ENCODE results near the gene FUT2.

The FUT2 gene

DNA sequence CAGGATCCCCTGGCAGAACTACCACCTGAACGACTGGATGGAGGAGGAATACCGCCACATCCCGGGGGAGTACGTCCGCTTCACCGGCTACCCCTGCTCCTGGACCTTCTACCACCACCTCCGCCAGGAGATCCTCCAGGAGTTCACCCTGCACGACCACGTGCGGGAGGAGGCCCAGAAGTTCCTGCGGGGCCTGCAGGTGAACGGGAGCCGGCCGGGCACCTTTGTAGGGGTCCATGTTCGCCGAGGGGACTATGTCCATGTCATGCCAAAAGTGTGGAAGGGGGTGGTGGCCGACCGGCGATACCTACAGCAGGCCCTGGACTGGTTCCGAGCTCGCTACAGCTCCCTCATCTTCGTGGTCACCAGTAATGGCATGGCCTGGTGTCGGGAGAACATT, 7.5 kb downstream of the FUT2 start:
- TF ChIP-seq, protein P1, sequence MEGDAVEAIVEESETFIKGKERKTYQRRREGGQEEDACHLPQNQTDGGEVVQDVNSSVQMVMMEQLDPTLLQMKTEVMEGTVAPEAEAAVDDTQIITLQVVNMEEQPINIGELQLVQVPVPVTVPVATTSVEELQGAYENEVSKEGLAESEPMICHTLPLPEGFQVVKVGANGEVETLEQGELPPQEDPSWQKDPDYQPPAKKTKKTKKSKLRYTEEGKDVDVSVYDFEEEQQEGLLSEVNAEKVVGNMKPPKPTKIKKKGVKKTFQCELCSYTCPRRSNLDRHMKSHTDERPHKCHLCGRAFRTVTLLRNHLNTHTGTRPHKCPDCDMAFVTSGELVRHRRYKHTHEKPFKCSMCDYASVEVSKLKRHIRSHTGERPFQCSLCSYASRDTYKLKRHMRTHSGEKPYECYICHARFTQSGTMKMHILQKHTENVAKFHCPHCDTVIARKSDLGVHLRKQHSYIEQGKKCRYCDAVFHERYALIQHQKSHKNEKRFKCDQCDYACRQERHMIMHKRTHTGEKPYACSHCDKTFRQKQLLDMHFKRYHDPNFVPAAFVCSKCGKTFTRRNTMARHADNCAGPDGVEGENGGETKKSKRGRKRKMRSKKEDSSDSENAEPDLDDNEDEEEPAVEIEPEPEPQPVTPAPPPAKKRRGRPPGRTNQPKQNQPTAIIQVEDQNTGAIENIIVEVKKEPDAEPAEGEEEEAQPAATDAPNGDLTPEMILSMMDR (conservative IDR thresholded peaks at IDR 0.05; ENCODE audit: low read depth, low read length), result no peak
- no peak overlapping the region for H3K4me3 ChIP-seq (ENCODE audit: low read length)
- DNase-seq (ENCODE audit: low read depth), result no peak

DNA sequence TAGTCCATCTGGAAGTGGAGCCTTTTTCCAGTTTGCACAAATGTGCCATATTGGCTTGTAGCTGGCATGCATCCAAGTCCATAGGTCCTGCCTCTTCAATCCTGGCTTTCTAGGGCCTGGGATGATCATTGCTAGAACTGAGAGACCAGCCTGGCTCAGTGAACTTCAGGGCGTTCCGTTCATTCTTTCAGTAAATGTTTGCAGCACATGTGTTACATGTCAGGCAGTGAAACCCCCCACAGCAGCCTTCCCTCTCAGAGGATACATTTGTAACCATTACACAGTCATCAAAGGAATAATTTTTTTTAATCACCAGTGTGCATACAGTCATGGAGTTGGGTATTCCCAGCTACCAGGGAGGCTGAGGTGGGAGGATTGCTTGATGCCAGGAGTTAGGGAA, 9.7 kb downstream of the FUT2 start:
- no peak overlapping the region for H3K4me3 ChIP-seq (ENCODE audit: low read length)
- TF ChIP-seq, protein P1 (conservative IDR thresholded peaks at IDR 0.05; ENCODE audit: low read depth, low read length), result no peak
- DNase-seq (ENCODE audit: low read depth), result no peak

DNA sequence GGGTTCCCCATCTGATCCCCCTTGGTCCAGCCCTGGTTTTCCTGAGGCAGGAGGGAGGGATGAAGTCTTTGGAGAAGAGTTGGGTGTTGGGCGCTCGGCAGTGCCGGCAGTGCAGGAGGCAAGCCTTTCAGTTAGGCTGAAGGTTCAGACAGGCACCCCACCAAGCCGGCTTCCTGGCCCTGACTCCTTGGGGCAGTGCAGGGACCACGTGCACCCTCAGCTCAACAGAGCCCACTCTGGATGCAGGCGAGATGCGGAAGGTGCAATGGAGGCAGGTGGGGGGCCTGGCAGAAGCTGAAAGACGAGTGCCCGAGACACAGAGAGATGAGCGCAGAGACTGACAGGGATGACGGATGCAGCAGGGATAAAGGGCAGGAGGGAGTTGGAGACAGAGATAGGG, 12.7 kb downstream of the FUT2 start:
- DNase-seq (ENCODE audit: low read depth), result no peak
- no peak overlapping the region for H3K4me3 ChIP-seq (ENCODE audit: low read length)
- TF ChIP-seq, protein P1 (conservative IDR thresholded peaks at IDR 0.05; ENCODE audit: low read depth, low read length), result no peak

DNA sequence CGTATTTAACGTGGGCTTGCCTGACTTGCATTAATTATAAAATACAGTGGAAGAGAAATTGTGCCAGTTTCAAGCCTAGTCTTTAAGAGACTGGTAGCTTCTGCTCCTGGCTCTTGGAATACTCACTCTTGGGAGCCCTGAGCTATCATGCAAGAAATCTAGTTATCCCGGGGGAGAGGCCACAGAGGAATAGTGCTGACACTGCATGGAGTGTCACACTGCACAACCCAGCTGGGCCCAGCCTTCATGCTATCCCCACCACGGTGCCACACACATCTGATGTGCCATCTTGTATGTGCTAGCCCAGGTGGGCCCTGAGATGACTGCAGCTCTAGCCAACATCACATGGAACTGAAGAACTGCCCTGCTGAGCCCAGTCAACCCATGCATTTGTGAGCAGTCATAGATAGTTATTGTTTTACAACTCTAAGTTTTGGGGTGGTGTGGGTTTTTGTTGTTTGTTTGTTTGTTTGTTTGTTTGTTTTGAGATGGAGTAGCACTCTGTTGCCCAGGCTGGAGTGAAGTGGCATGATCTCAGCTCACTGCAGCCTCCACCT, 15.4 kb downstream of the FUT2 start:
- H3K4me3 ChIP-seq (ENCODE audit: low read length), result no peak overlapping the region
- no peak for DNase-seq (ENCODE audit: low read depth)
- TF ChIP-seq, protein P1 (conservative IDR thresholded peaks at IDR 0.05; ENCODE audit: low read depth, low read length), result no peak

DNA sequence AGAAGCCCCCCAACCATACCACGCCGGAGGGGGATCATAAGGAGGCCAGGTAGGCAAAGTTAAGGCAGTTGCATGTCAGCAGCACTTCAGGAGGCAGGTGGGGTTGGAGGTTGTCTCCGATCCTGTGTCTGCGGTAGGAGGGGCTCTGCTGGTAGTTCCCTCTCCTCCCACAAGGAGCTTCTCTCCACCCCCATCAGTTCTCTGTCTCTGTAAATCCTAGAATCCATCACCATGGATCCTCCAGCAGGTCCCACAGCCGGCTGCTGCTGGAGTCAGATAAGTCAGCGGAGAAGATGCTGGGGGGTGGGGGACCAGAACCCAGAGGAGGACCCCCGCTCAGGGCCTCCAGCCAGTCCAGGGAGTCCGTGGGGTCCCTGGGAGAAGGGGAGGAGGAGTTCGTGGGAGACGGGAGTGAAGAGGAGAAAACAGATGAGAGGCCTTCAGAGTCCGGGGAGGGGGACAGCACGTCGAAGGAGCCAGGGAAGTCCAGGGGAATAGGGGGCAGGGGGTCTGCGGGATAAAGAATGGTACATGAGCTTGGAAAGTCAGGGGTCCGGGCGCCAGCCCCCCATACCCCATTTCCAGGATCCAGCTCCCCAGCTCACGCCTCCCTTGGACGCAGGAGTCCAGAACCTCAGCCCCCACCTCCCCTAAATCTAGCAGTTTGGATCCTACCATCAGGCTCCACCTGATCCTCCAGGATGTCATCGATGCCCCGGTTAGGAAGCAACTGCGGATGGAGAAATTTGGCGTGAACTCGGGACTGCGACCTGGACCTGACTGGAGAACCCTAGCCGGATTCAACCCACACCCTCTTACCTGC, 17.5 kb downstream of the FUT2 start:
- no peak for DNase-seq (ENCODE audit: low read depth)
- TF ChIP-seq, protein P1 (conservative IDR thresholded peaks at IDR 0.05; ENCODE audit: low read depth, low read length), result peak; percentile 41
- peak overlapping the region; percentile 84 for H3K4me3 ChIP-seq (ENCODE audit: low read length)

DNA sequence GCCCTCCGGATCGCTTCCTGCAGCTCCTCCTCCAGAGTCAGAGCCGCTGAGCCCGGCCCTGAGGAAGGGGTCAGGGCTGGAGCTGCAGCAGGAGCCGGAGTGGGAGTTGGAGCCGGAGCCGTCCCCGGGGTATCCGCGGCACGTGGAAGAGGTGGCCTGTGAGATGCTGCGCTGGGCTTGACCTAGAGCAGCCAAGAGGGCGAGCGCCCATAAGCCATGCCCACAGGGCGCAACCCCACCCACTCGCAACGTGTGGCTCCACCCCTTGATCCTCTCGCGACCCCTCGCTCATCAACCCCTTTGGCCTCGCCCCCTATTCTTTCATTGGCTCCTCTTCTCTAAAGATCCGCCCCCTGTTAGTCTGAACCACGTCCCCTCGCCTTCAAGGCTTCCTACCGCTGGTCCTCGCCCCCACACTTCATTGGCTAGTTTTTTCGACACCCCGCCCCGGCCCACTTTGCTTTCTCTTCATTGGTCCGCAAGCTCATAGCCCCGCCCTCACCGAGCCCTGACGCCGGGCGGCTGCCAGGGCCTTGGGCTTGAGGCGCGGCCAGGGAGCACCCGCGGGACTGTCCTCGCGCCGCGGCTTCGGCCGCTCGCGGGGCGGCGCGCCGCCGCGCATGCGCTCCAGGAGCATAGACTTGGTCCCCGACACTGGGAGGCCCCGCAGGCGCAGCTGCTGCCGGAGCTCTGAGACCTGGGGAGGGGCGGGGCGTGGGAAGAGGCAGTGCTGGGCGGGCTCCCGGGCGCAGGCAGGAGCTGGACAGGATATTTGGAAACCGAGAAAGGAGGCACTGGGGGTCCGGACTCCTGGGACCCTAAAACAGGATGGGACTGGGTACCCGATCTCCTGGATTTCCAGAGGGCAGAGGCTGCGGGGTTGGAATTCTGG, 18.3 kb downstream of the FUT2 start:
- peak overlapping the region; percentile 84 for H3K4me3 ChIP-seq (ENCODE audit: low read length)
- peak; percentile 95 for DNase-seq (ENCODE audit: low read depth)
- TF ChIP-seq, protein P1 (conservative IDR thresholded peaks at IDR 0.05; ENCODE audit: low read depth, low read length), result no peak
